HG02588 (cell line): ENCODE data around the gene PCCA.

Source experiments
- ATAC-seq: cut with Tn5 transposase; IDR thresholded peaks from one replicate; pipeline ENCODE4 v1.9.1; 2021; ENCODE audit warnings: mild to moderate bottlenecking, moderate library complexity; ENCODE audit not compliant: unreplicated experiment

PCCA gene

DNA sequence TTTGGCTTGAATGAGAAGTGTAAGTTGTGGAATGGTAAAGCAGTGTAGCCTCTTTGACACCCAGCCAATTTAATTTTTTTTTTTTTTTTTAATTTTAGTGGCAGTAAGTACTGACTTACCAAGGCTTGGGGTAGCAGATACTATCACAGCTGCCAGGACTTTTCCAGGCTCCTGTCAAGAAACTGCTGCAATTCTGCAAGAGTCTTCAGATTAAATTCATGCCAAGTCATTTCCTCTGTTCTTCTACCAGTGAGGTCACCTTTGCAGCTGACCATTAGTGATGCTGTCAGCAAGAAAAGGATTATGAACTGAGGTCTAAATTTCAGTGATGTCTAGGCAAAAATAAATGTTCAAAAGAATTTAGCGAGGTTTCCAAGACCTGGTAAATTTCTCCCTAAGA, 408.5 kb downstream of the PCCA start:
- no peak for ATAC-seq

DNA sequence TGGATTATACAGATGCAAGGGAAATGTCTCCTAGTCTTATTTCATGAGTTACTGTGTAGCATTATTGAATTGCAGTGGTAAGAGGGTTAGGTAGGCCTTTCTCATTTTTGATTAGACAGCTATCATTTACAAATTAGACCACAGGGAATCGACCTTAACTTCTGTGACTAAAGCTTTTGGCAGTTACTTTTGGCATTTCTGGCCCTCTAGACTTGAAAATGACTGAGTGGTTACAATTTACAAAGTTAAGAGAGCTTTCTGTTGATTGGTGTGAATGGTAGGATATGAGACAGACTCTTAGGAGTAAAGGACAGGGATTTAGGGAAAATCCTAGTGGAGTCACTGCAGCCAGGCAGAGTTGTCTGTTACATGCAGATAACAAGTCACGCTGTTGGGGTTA, 413.6 kb downstream of the PCCA start:
- no peak for ATAC-seq

DNA sequence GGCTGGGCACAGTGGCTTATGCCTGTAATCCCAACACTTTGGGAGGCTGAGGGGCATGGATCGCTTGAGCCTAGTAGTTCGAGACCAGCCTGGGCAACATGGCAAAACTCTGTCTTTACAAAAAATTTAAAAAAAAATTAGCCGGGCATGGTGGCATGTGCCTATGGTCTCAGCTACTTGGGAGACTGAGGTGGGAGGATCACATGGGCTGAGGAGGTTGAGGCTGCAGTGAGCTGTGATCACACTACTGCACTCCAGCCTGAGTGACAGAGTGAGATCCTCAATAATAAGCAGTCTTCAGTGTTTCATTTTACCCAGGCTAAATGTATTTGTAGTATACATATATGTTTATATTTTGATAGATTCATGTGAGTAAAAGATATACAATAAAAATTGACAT, 414.7 kb downstream of the PCCA start:
- ATAC-seq: no peak

DNA sequence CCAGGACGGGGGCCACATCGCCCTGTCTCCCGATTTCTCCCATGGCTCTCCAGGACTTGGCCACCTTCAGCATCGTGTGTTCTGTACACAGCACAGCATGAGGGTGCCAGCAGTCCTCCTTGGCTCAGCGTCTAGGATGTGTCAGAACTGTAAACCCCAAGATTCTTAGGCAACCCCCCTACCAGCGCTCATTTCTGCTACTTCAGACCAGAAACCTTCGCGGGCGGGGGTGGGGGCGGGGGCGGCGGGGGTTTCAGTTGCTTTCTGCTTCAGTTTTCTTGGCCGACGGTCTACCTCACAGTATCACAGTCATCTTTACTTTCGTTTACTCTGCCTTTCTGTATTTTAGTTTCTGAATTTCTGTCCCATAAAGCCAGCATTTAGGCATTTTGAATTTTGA, 417.3 kb downstream of the PCCA start:
- ATAC-seq: peak; percentile 55

DNA sequence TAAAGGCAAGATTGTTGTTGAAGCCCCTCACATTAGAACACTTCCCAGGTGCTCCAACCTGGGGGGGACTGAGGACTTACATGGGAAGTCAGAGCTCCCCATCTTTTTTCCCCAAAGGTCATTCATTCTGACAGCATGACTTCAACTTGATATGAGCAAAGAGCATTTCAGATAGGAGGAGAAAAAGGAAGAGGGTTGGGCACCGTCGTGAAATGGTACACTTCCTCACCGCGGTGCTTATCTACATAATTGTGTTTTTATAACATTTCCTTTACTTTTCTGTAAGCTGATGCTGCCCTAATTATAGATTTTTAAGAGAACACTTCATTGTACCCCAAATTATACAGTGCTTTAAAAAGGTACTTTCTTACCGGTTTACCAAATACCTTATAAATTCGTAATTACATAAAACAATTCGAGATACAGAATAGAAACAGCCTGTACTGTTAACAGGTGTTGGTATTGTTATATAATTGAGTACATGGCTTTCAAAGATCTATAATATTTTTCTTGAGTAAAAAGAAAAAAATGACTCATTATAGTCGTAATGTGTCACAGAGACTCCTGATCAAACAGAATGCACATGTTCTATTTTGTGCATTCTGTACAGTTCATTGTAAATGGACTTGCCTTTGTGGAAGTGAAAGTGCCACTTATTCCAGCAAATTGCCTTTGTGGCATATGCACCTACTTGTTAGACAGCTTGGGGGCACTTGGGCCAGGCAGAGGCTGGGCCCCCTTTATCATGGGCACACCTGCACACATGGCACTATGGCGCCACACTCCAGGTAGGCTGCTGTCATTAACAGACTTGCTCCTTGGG, 417.9 kb downstream of the PCCA start:
- no peak for ATAC-seq

DNA sequence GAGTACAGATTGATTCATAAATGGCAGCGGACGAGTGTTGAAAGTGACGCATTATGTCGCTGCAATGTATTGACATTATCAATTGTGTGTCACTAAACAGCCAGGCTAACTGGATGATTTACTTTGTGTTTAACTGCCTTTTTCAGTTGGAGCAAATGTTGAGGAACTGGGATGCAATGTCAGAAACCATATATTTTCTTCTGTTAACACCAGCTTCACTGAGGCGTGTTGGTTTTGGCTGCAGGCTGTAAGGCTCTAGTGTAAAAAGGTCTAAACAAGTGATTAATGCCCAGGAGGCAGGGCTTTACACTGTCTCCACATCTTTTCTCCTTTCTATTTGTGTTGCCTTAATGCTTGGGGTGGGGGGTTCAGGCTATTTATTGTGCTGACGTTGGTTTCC, 419.6 kb downstream of the PCCA start:
- ATAC-seq: no peak

DNA sequence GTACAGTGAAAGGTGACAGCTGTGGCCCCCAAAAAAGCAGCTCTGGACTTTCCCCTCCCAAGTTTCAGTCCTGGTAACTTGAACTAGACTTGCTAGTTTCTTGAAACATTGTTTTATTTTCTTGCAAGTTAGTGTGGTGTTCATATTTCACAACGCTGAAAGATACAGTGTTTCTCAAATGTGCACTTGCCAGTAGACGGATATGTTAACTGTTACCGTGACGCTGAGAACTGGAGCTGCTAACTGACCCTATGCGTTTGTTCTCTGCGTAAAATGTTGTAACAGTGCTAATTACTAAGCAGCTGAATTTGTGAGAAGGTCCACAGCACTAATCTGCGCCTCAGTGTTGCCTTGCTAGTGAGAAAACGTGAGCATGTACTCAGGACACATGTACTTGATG, 420.1 kb downstream of the PCCA start:
- no peak for ATAC-seq

DNA sequence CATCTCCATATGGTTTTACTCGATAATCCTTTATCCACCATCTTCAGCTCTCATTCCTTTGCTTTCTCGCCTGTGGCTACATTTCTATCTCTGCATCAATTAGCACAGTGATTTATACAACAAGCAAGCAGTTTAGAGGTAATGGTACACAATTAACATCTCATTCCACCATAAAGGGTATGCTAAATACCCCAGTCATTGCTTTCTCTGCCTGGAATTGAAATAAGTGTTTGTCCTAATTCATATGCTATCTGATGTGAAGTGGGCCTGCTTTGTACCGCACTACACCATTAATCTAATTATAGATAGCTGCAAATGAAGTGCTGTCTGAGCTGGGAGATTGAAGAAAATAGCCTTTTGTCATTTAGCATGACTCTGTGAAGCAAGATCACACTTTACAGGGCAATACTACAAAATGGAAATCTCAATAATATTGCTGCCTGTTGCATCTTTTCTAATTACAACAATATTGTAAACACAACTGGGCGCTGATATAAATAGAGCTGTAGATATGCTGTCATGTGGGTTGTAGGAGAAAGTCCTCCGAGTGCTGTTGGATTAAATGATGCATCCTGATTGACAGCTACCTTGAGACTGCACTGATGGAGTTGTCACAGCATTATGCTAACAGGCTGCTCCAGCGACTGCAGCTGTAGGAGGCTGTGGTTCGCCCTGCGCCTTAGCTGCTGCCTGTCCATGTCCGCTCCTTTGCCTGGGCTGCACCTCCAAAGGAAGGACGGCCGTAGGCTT, 421.5 kb downstream of the PCCA start:
- no peak for ATAC-seq

DNA sequence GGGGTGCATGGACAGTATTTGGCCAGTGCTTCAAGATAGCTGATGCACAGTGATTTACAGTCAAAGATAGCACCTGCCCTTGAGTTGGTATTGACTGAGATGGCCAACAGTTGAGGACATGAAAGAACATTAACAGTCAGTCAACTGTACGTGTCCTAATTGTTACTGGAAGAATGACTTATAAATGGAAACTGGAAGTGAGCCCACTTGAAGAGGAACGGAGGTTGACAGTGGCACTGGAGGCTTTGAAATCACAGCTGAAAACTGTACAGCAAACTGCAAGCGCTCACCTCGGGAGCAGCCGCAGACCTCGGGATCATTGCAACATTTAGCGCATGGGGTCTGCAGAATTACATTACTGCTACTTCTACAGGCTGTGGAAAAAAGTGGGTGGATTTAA, 422.6 kb downstream of the PCCA start:
- no peak for ATAC-seq

DNA sequence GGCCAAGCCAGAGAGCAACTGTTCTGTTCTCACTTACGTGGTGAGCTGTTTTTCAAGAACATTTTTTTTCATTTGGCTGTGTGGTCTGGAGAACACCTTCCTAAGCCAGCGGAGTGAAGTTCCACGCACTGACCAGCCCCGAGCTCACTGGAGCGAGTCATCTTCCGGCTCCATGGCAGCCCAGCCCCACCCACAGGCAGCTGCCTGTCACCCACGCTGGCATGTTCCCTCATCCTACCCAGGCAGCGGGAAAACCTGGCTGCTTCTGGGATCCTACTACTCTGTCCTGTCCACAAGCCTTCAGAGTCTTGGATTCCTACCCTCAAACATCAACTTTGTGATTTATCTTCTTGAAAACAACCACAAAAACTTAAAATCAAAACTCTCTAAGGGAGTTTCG, 423.5 kb downstream of the PCCA start:
- no peak for ATAC-seq

DNA sequence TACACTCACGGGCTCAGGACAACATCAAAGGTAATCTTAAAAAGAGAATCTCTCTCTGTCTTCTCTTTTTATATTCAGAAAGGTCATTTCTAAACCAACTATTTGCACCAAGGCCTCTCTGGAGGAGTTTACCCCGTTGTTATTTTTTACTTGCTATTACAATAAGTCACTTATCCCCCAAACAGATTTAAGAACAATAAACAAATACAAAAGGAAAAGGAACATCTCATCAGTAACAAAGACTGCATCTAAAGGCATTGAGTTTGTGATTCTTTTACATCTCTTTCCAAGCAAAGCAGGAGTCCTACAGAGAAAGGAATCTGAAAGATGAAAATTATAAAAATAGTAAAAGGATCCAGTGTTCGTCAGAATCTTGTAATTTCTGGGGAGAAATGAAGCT, 424.3 kb downstream of the PCCA start:
- no peak for ATAC-seq

DNA sequence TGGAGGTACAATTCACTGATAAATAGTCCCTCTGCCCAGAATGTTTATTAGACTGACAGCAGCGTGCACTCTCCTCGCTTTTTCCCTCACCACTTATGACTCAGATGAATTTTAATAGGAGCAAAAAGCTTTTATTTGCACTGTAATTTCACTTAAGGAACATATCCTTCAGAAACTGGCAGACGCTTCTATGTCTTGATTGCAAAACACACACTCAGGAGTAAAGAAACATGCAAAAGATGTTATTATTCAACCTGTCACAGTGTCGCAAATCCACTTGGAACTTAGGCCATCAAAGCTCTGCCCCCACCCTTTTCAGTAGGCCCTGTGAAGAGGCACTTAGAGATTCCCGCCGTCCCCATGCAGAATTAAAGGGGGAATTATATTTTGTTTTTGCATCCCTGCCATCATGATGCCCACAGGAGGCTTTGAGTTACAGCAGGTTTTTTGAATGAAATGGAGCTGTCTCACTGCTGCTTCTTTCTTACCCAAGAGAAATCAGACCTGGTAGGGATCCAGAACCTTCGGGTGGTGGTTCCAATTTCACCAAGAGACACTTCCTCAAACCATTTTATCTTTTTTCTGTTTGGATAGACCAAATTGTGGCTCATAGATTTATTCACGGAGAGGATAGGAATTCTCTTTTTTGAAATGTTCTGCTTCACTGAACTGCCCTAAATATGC, 425.2 kb downstream of the PCCA start:
- ATAC-seq: no peak

DNA sequence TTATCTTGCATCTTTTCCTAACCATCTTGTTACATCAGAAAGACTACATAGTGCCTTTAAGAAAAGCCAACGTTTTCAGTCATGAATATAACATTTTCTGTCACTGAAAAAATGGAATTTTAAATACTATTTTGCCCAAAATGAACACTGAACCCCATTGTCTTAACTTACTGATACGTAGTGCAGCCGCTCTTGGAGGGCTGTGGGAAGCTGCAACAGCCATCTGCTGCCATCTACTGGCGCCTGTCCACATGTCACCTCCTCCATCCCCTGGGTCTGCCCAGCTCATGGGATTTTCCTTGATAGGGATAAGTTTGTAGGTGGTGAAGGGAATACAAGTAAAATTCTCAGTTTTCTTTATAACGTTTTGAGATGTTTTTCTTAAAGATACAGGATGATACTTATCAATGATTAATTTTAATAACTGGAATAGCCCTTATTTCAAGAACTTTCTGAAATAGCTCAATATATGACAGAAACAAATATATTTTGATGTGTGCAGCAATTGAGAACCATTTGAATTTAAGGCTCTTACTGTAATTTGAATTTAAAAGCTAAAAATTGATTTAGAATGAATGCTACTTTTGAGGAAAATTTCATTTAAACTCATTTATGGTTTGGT, 426.0 kb downstream of the PCCA start:
- ATAC-seq: peak; percentile 88

DNA sequence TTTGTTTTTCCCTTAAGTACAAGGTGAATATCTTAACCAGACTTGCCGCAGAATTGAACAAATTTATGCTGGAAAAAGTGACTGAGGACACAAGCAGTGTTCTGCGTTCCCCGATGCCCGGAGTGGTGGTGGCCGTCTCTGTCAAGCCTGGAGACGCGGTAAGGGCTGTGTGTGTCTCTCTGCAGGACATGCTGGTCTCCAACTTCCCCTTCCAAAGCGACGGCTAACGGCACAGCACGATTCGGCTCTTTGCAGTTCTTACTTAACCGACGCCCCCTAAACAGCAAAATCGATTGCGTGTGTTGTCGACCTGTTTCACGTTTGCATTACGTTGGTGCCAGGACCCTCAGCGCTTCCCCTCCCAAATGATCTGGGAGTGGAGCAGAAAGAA, 426.5 kb downstream of the PCCA start:
- ATAC-seq: no peak

DNA sequence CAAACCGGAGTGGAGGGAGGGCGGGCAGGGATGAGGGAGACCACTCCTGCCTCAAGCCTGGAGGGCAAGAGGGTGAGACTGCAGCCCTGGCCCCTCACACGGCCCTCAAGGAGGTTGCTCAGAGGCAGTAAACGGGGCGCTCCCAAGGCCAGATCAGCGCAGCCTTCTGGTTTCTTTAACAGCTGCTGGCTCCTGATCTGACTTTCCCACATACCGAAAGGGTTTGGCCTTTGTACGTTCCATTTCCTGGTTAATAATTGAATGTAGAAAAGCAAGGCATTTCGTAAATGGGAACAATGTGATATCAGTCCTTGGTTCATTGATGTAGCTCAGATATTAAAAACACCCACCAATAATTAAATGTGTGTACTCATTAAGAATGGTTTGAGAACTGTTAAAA, 428.2 kb downstream of the PCCA start:
- no peak for ATAC-seq

DNA sequence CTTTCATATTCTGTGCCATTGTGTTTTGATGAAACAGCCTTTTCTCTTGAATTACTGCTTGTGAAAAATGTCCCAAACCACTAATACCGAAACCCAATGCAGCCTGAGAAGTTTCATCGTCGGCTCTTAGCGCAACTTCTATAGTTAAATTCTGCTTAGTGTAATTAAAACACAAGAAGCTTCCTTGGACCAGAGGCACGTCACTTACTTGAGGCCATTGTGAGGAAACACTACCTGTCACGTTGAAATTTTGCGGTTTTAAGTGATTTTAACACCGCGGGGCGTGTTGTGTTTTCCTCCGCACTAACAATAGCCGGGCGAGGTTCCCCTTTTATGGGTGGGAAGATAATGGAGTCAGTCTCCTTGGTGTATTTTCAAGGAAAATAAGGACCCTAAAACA, 428.8 kb downstream of the PCCA start:
- no peak for ATAC-seq

DNA sequence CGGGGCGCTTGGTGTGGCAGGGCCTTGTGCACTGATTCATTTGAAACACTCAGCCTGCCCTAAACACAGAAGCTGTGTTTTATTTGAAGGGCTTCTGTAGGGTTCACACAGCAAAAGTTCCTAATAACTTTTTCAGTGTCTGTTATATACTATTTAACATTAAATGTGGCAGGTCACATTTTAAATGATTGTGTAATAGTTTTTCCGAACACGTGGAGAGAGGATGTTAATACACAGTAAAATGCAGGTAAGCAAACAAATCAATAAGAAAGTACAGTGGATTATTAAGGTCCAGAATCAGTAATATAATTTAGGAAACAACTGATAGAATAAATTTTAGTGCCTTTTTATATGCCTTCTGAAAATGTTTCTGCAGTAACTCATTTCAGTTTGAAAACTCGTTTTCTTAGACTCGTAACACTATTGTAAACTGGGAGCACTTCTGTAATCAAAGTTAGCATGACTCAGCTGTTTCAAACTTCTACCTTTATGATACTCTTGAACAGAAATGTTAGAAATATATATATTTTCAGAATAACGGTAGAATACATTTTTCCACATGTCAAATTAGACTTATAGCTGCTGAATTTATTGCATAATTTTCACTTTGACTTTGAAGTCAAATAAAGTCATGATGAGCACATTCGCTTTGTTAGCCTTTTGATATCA, 429.6 kb downstream of the PCCA start:
- no peak for ATAC-seq

DNA sequence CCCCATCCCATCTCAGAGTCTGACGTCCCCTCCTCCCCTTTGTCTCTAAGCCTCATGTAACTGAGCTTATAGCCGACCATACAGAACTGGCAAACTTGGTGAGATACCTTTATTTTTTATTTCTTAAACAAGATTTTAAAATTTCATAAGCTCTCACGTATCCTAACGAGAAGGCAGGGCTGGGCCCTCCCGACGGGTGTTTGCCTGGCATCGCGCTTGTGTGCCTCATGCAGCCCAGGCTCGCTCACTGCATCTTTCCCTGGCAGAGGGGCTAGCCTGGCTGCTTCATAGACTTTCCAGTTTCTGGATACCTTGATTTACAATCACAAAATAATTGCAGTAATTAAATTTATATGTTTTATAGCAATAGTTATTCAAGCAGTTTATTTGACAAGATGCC, 430.7 kb downstream of the PCCA start:
- ATAC-seq: no peak

DNA sequence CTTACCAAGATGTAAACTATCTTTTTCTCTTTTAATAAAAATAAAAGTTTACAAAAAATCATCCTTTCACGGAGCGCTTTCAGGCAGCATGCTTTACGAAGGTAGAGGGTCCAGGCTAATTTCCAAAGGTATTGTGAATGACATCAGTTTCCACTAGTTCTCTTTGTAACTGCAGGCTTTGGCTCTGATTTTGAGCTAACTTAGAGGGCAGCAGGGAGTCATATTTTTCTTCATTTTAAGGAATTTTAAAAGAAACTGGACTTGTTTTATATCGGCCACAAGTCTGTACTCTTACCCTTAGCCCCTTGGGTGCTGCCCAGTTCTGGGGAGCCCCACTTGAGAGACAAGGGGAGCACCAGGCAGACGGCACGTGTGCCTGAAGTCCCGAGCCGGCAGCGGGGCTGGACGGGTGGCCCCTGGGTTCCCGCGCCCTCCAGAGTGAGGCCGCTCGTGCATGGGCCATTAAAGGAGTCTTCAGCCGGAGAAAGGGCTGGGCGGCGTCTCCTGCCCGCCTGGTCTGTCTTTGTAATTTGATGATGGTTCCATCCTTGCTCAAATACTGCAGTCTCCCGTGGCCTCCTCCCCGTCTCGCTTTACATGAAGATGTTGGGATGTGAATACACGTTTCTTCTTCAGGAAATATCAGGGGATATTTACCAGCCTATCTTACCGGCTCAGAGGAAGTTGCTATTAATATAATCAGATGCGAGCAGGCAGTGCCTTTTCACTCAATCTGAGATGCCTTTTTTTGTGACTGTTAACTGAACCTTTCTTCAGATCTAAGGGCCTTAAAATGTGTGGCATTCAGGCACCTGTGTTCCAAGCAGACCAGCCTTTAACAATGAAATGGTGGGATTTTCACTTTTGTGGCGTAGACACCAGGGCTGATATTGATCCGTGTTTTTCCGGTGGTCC, 432.3 kb downstream of the PCCA start:
- no peak for ATAC-seq
